Mucosa of descending colon (tissue), 3 donors: ENCODE data around the gene GPR149. TPM values are rescaled to one million over a fixed set of nuclear protein-coding genes. Genes with fewer than 3 reads are reported as not detected.

ENCODE experiments used
- ATAC-seq: fragments of 200-7000 bp; cut with Tn5 transposase; one replicate; pipeline ENCODE4 v1.9.1; 2020; ENCODE audit warnings: mild to moderate bottlenecking, moderate library complexity
- DNase-seq, 3 donors: peaks; one replicate each; pipeline ENCODE4 v3.0.0-alpha.2; 2020
- H3K36me3 ChIP-seq: fragments of 200-600 bp; one replicate; pipeline ENCODE4 v1.8.0; 2021; ENCODE audit warnings: low read depth, mild to moderate bottlenecking
- H3K4me1 ChIP-seq: fragments of 200-600 bp; one replicate; pipeline ENCODE4 v1.8.0; 2021; ENCODE audit warnings: low read depth, mild to moderate bottlenecking
- H3K4me3 ChIP-seq: fragments of 200-600 bp; one replicate; pipeline ENCODE4 v1.8.0; 2021; ENCODE audit warnings: mild to moderate bottlenecking
- H3K9me3 ChIP-seq: fragments of 200-600 bp; one replicate; pipeline ENCODE4 v1.8.0; 2021; ENCODE audit warnings: mild to moderate bottlenecking
- intact Hi-C, 2 donors: fragments of 100-400 bp; cut with DNase I in 1 of 2; cut with micrococcal nuclease in 1 of 2; formaldehyde crosslinking; loops; one replicate each; pipeline versions ENCODE4 v1.11.0 to v1.11.1; 2022; cut with DNase I, micrococcal nuclease
- total RNA-seq, 3 donors: library from RNA; stranded (reverse); fragmentation: NEBNext Ultra II Directional in 2 of 3; extraction: Animal tissue kit (Norgen Biotek cat#: 25700) in 2 of 3; gene quantifications; one replicate each; pipeline versions ENCODE4 v1.2.1 to v1.2.4, GENCODE V29; 2021 to 2023
- TF ChIP-seq, protein P1 (sequence below): fragments of 200-600 bp; IDR thresholded peaks from one replicate; pipeline ENCODE4 v1.8.0; 2022; ENCODE audit warnings: antibody characterized with exemption, mild to moderate bottlenecking
- donor health status: DM: no; HTN: no; CAD: no; lungs with moderate emphysema.
- donor health status: DM: no; HTN: no; CAD: no.
- donor health status: DM: no; HTN: yes; CAD: no.

Gene GPR149
- total RNA-seq, 3 donors from 2014 or later = not detected

DNA sequence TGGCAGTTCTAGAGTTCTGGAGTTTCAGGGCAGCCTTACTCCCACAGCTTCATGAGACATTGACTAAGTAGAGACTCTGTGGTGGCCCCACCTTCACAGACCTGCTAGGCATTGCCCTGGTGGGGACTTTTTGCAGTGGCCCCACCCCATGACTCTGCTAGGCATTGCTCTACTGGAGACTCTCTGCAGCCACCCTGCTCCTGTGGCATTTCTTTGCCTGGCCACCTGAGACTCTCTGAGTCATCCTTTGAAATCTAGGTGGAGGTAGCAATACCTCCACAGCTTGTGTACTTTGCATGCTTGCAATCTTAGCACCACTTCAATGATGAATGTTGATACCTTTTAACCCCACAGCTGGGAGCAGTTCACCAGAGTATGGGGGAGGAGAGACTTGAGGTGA lies 65.1 kb downstream of the GPR149 start:
- ATAC-seq = no peak

DNA sequence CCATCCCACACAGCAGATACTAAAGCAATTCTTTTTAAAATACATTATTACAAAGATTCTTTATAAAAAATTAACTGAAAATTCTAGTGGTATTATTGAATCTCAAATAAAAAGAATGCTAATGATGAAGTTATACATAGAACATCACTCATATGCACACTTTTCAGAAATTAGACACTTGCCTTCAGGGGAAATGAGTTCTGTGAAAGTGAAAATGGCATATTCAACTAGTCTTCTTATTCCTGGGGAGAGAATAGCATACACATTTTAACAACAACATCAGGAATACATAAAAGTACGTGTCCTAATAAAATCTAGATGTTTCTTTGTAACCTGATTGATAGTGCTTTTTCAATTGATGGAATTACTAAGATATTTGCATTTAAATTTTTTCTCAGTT lies 68.9 kb downstream of the GPR149 start:
- Histone ChIP-seq H3K4me3 (no peak overlapping the region), H3K4me1 (no peaks in the 10 kb centered on the region), H3K9me3 (no peaks in the 10 kb centered on the region), H3K36me3 (no peaks in the 10 kb centered on the region)
- TF ChIP-seq, protein P1, sequence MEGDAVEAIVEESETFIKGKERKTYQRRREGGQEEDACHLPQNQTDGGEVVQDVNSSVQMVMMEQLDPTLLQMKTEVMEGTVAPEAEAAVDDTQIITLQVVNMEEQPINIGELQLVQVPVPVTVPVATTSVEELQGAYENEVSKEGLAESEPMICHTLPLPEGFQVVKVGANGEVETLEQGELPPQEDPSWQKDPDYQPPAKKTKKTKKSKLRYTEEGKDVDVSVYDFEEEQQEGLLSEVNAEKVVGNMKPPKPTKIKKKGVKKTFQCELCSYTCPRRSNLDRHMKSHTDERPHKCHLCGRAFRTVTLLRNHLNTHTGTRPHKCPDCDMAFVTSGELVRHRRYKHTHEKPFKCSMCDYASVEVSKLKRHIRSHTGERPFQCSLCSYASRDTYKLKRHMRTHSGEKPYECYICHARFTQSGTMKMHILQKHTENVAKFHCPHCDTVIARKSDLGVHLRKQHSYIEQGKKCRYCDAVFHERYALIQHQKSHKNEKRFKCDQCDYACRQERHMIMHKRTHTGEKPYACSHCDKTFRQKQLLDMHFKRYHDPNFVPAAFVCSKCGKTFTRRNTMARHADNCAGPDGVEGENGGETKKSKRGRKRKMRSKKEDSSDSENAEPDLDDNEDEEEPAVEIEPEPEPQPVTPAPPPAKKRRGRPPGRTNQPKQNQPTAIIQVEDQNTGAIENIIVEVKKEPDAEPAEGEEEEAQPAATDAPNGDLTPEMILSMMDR = no peak
- ATAC-seq = no peak
- DNase-seq = no peak
- intact Hi-C loops = no loop called here

More for the DNA sequence above, 65.1 kb downstream of the GPR149 start:
- TF ChIP-seq, protein P1 = no peak
- DNase-seq = no peak
- Histone ChIP-seq H3K4me3 (no peak overlapping the region), H3K9me3 (no peaks in the 10 kb centered on the region), H3K4me1 (no peaks in the 10 kb centered on the region), H3K36me3 (no peaks in the 10 kb centered on the region)
- intact Hi-C loops = no loop called here

DNA sequence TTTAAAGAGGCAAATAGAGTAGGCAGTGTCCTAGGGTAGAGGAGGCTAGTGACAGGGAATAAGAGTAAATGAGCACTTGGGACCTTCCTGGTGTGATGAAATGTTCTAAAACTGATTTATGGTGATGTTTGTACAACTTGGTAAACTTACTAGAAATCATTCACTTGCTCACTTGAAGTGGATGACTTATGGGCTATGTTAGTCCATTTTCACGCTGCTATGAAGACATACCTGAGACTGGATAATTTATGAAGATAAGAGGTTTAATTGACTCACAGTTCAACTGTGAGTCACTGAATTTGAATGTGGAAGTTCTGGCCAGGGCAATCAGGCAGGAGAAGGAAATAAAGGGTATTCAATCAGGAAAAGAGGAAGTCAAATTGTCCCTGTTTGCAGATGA lies 74.0 kb downstream of the GPR149 start:
- no peak overlapping the region for H3K4me3 ChIP-seq
- no peaks in the 10 kb centered on the region for H3K4me1 ChIP-seq
- intact Hi-C loops = no loop called here
- no peaks in the 10 kb centered on the region for H3K36me3 ChIP-seq
- ATAC-seq (peak; percentile 62), DNase-seq (no peak)
- TF ChIP-seq, protein P1 = no peak
- H3K9me3 ChIP-seq = no peaks in the 10 kb centered on the region

DNA sequence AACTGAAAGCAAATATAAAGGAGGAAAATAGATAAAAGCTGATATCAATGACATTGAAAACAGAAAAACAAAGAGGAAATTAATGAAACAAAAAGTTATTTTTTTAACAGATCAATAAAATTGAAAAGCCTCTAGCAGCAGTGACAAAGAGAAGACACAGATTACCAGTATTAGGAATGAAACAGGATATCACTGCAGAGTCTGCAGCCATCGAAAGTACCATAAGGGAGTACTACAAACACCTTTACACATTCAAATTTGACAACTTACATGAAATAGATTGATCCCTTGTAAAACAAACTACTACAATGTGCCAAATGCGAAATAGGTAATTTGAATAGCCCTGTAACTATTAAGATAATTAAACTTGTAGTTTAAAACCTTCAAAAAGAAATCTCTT lies 80.8 kb downstream of the GPR149 start:
- TF ChIP-seq, protein P1 = no peak
- intact Hi-C loops = no loop called here
- no peaks in the 10 kb centered on the region for H3K9me3 ChIP-seq
- ATAC-seq (no peak), DNase-seq (no peak)
- H3K4me3 ChIP-seq = no peak overlapping the region
- H3K4me1 ChIP-seq = no peaks in the 10 kb centered on the region
- H3K36me3 ChIP-seq = no peaks in the 10 kb centered on the region

DNA sequence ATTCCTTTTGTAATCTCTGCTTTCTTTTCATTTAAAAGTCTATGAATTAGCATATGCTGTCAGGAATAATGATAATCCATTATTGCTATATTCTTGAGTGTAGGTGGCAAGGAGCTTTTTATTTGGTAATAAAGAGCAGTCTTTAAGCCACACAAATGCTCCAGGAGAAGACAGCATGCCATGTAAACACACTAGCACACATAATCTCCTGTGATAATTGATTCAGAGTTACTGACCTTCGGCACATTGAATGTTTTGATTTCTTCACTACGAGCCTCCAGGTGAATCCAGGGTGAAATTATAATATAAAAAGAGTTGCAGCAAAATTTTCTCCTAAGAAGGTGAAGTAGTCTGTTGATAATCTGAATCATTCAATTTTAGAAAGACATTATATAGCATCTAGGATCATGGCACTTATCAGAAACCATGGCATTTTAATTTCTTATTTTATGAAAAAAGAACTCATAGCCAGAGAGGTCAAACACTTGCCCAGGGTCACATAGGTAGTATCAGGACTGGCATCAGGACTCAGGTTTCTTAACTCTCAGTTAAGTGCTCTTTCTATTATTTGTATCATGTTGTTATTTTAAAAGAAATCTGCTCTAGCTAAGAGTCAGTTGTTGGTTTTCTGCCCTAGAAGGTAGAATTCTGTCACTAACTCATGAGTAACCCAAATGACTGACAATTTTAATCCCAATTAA lies 84.4 kb downstream of the GPR149 start:
- DNase-seq = no peak
- H3K4me3 ChIP-seq = no peak overlapping the region
- no peaks in the 10 kb centered on the region for H3K9me3 ChIP-seq
- ATAC-seq = no peak
- no peaks in the 10 kb centered on the region for H3K36me3 ChIP-seq
- intact Hi-C loops = no loop called here
- H3K4me1 ChIP-seq = no peaks in the 10 kb centered on the region
- TF ChIP-seq, protein P1 = no peak

DNA sequence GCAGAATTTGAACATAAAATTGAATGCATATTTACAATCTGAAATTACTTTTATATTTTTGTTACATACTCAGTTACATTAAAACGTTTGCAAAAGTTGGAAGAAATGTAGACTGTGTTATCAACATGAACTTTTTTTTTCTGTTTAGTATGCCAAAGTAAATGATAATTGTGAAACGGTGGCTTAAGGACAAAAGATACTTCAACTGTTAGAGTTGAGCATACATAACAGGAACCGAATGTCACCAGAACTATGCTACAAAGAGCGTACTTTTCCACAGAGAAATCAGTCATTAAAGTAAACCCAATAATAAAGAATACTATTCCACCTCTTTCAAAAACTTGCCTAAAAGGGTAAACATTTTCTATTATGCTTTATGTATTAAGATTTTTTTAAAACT lies 91.4 kb downstream of the GPR149 start:
- Histone ChIP-seq H3K36me3 (no peaks in the 10 kb centered on the region), H3K9me3 (no peaks in the 10 kb centered on the region), H3K4me1 (no peaks in the 10 kb centered on the region), H3K4me3 (no peak overlapping the region)
- TF ChIP-seq, protein P1 = no peak
- ATAC-seq = no peak
- intact Hi-C loops = no loop called here
- no peak for DNase-seq
